Occipital lobe (tissue), 2 donors: ENCODE data around the gene TBC1D1. TPM values are rescaled to one million over a fixed set of nuclear protein-coding genes. Genes with fewer than 3 reads are reported as not detected.
"Not testable (repeated sequence)": the region's sequence is repeated elsewhere in the genome, so short reads cannot be mapped to it uniquely, and the experiment has no call there.

ENCODE experiments used
- DNase-seq: peaks from one replicate; lab custom pipeline; 2025; lab: John Stamatoyannopoulos, UW
- total RNA-seq: library from RNA; depleted of rRNA; stranded (reverse); fragments of >200 nt; gene quantifications from one replicate; pipeline ENCODE4 v1.2.3, GENCODE V29; 2014

The TBC1D1 gene
- total RNA-seq, 1 donor from 2014 or later = 57.2 TPM

- DNase-seq = no peak
Observed at GRCh38 chr4:37960679-37961450, 70.0 kb downstream of the TBC1D1 start.

- DNase-seq = no peak
Observed at GRCh38 chr4:37964734-37965457, 74.0 kb downstream of the TBC1D1 start.

- no peak for DNase-seq
Observed at GRCh38 chr4:37966044-37966443, 75.2 kb downstream of the TBC1D1 start.

- DNase-seq = no peak
Observed at GRCh38 chr4:37967736-37968135, 76.9 kb downstream of the TBC1D1 start.

- DNase-seq = no peak
Observed at GRCh38 chr4:37968747-37969146, 77.9 kb downstream of the TBC1D1 start.

GRCh38 chr4:37970702-37971101 lies 79.8 kb downstream of the TBC1D1 start:
- DNase-seq = no peak

GRCh38 chr4:37971202-37971601 lies 80.3 kb downstream of the TBC1D1 start:
- DNase-seq = no peak

- no peak for DNase-seq
Observed at GRCh38 chr4:37973441-37973840, 82.6 kb downstream of the TBC1D1 start.

- DNase-seq = not testable (repeated sequence)
Observed at GRCh38 chr4:37975321-37975822, 84.5 kb downstream of the TBC1D1 start.

GRCh38 chr4:37976507-37976906 lies 85.6 kb downstream of the TBC1D1 start:
- DNase-seq = no peak

GRCh38 chr4:37976991-37977470 lies 86.1 kb downstream of the TBC1D1 start:
- DNase-seq = peak; percentile 25

- peak; percentile 17 for DNase-seq
Observed at GRCh38 chr4:37977471-37978247, 86.8 kb downstream of the TBC1D1 start.

- no peak for DNase-seq
Observed at GRCh38 chr4:37978248-37978924, 87.5 kb downstream of the TBC1D1 start.

- no peak for DNase-seq
Observed at GRCh38 chr4:37980246-37980645, 89.4 kb downstream of the TBC1D1 start.

GRCh38 chr4:37981425-37981824 lies 90.5 kb downstream of the TBC1D1 start:
- DNase-seq = no peak

GRCh38 chr4:37981844-37982720 lies 91.2 kb downstream of the TBC1D1 start:
- DNase-seq = no peak

GRCh38 chr4:37982736-37983135 lies 91.9 kb downstream of the TBC1D1 start:
- DNase-seq = no peak

- DNase-seq = no peak
Observed at GRCh38 chr4:37983951-37984350, 93.1 kb downstream of the TBC1D1 start.

- DNase-seq = no peak
Observed at GRCh38 chr4:37985730-37986275, 94.9 kb downstream of the TBC1D1 start.

GRCh38 chr4:37988670-37989069 lies 97.8 kb downstream of the TBC1D1 start:
- DNase-seq = no peak
